ENCODE measurements around the gene CARD9.
A peak's percentile ranks its signal among the peaks of the same experiment; 100 is the strongest.
"Not testable (repeated sequence)": the region's sequence is repeated elsewhere in the genome, so short reads cannot be mapped to it uniquely, and the experiment has no call there.

Gene CARD9

DNA sequence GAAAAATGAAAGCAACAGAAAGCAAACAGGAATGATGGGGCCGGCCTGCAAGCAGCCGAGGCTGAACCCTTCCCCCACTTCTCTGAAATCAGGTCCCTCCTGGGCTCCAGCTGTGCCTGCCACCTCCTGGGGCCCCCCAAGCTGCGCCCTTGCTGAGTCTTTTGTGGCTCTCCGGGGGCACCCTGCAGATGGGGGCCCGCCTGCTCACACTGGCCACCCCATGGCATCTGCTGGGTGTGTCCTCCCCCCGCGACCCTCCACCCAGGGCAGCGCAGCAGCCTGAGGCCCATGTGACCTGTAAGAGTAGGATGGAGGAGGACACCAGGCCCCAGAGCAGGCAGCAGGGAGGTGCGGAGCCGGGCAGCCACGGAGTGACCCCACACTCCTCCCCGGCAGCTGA lies 40.4 kb downstream of the CARD9 start:
- no peak for DNase-seq

GRCh38 chr9:136332482-136332983 lies 40.9 kb downstream of the CARD9 start:
- DNase-seq, result no peak

GRCh38 chr9:136331556-136332481 lies 41.6 kb downstream of the CARD9 start:
- DNase-seq, result no peak

- no peak for DNase-seq
Observed at GRCh38 chr9:136331030-136331429, 42.4 kb downstream of the CARD9 start.

DNA sequence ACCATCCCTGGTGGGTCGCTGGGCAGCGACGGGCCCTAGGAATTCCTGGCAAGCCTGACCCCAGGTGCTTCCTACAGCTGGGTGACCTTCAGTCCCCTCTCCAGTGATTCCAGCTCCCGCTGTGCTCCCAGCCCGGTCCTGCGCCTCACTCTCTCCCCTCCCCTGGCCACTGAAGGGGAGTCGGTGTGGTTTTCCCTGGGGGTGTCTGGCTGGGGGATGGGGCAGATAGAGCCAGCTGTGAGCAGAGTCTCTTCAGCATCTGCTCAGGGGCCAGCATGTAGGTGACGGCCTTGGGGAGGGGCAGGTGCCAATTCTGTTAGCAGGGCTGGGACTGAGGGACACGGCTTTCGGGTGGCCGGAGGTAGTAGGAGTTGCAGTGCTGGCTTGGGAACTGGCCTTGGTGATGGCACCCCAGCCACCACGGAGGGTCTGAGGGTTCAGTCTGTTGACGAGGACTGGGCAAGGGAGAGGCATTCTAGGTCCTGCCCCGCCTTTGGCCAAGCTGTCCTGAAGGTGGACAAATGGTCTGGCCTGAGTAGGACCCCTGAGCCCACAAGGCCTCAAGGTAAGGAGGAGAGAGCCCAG lies 43.0 kb downstream of the CARD9 start:
- DNase-seq, result no peak

DNA sequence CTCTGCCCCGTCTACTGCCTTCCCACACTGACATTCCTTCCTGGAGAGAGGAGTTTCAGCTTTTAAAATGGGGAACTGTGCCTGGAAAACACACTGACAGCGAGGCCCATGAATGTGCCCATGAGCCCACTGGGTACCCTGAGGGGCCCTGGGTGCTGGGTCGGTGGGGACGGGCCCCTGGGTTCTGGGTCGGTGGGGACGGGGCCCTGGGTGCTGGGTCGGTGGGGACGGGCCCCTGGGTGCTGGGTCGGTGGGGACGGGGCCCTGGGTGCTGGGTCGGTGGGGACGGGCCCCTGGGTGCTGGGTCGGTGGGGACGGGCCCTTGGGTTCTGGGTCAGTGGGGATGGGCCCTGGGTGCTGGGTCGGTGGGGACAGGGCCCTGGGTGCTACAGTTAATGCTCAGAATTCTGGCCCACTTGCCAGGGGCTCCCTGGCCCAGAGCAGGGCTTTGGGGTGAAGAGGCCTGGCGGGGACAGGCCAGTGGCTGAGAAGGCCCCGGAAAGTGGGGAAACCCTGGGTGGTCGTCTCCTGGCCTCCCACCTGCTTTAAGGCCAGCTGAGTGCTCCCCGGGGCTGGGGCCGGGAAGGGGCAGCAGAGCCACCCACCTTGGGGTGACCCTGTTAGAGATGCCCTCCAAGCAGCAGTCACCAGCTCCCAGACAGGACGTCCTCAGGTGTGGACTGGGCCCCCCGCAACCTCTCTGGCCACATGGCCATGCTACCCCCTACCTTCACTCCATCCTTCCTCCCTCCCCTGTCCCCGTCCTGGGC lies 43.6 kb downstream of the CARD9 start:
- no peak for DNase-seq

DNA sequence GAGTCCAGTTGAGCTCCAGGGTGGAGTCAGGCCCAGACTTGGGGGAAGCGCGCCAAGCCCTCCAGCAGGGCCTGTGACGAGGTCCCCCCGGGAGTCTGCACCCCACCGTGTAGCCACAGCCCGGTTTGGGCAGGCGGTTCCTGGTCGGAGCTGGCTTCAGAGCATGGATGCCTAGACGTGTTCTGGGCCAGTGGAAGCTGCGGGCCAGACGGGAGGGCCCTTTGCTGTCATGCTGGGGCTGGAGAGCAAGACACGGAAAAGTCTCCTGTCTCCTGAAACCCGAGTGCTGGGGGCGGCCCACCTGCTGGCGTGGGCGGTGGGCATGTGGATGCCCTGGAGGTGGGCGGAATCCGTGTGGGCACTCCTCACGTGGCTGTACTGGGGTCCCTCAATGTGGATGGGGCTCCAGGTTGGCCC lies 44.2 kb downstream of the CARD9 start:
- no peak for DNase-seq

GRCh38 chr9:136328622-136329041 lies 44.8 kb downstream of the CARD9 start:
- DNase-seq, result no peak

GRCh38 chr9:136328011-136328621 lies 45.4 kb downstream of the CARD9 start:
- peak; percentile 68 for DNase-seq

DNA sequence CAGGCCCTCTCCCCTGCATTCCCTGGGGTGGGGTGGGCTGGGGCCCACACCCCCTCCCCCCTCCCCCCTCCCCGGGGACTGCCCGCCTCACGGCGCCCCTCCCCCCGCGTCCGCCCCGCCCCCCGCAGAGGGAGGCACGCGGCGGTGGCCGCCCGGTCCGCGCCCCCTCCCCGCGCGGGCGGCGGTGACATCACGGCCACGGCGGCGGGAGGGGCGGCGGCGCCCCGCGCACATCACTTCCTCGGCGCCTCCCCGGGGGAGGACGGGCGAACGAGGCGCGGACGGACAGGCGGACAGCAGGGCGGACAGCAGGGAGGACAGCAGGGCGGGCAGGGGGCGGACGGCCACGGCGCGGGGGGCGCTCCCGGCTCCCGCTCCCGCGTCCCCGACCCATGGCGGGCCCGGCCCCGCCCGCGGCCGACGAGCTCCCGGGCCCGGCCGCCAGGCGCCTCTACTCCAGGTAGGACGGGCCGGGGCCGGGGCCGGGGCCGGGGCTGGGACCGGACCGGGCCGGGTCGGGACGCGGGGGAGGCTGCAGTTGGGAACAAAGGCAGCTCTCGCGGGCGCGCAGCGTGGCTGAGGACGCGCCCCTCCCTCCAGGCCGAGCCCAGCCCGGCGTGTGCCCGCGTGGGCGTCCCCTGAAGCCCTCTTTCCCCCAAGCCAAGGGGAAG lies 46.0 kb downstream of the CARD9 start, which contains the start of gene GPSM1:
Gene GPSM1 (plus strand): TSS at position 236 of the 671 bp plus-strand sequence. CDS start 157 bp downstream, at position 393.
- DNase-seq, result peak; percentile 70

GRCh38 chr9:136326761-136327303 lies 46.6 kb downstream of the CARD9 start:
- no peak for DNase-seq

- DNase-seq, result no peak
Observed at GRCh38 chr9:136326061-136326760, 47.3 kb downstream of the CARD9 start.

- DNase-seq, result no peak
Observed at GRCh38 chr9:136325358-136325757, 48.1 kb downstream of the CARD9 start.

- DNase-seq, result no peak
Observed at GRCh38 chr9:136324501-136325300, 48.8 kb downstream of the CARD9 start.

- no peak for DNase-seq
Observed at GRCh38 chr9:136323371-136323789, 50.1 kb downstream of the CARD9 start.

GRCh38 chr9:136322756-136323330 lies 50.6 kb downstream of the CARD9 start:
- DNase-seq, result no peak

DNA sequence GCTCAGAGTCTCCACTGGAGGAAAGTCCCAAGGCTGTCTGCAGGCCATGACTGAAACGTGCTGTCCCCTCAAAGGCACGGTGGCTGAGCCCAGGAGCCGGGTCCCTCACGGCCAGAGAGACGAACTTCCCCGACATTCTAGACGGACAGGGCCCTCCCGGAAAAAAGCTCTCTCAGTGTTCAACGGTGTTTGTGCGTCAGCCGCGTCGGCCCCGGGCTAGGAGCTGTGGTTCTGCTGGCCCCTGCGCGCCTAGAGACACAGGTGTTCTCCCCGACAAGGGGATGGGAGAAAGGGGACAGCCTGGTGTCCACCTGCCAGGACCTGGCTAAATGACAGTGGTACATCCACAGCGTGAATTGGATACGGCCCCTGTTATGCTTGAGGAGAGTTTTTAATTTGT lies 51.9 kb downstream of the CARD9 start:
- DNase-seq, result no peak

DNA sequence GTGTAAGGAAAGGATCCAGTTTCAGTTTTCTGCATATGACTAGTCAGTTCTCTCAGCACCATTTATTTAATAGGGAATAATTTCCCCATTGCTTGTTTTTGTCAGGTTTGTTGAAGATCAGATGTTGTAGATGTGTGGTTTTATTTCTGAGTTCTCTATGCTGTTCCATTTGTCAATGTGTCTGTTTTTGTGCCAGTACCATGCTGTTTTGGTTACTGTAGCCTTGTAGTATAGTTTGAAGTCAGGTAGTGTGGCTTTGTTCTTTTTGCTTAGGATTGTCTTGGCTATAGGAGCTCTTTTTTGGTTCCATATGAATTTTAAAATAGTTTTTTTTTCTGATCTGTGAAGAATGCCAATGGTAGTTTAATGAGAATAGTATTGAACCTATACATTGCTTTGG lies 52.5 kb downstream of the CARD9 start:
- not testable (repeated sequence) for DNase-seq

GRCh38 chr9:136319955-136320354 lies 53.5 kb downstream of the CARD9 start:
- not testable (repeated sequence) for DNase-seq

DNA sequence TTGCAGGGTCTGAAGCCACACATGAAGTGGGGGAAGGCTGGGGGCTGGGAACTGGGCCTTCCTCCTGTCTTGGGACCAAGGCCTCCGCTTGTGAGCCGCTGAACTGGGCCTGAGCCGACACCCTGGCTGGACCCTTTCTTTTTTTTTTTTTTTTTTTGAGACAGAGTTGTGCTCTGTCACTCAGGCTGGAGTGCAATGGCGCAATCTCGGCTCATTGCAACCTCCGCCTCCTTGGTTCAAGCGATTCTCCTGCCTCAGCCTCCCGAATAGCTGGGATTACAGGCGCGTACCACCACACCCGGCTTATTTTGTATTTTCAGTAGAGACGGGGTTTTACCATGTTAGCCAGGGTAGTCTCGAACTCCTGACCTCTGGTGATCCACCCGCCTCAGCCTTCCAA lies 54.2 kb downstream of the CARD9 start:
- not testable (repeated sequence) for DNase-seq

Measured in activated CD8-positive, alpha-beta memory T cell treated with anti-CD3 and anti-CD28 coated beads for 24 hours (primary cell).